H9 (cell line): Measurements from ENCODE around the gene FNIP2. TPM values are rescaled to one million over a fixed set of nuclear protein-coding genes. Genes with fewer than 3 reads are reported as not detected.

Experiments used
- DNase-seq: peaks from one replicate; pipeline ENCODE4 v3.0.0-alpha.2; 2017
- H2AFZ ChIP-seq: one replicate; pipeline ENCODE4 v1.6.1; 2013; ENCODE audit warnings: mild to moderate bottlenecking, low read length, control low read depth, moderate library complexity
- H2AK5ac ChIP-seq: 2 replicates; pipeline ENCODE4 v1.6.1; 2013; ENCODE audit warnings: low read length, control low read depth, mixed read lengths; ENCODE audit not compliant: insufficient read length
- H2BK120ac ChIP-seq: one replicate; pipeline ENCODE4 v1.6.1; 2013; ENCODE audit warnings: low read depth, mild to moderate bottlenecking, low read length, control low read depth, inconsistent platforms; ENCODE audit not compliant: poor library complexity, severe bottlenecking
- H2BK12ac ChIP-seq: 2 replicates; pipeline ENCODE4 v1.6.1; 2013; ENCODE audit warnings: low read length, control low read depth, mixed read lengths, low read depth; ENCODE audit not compliant: insufficient read length
- H2BK15ac ChIP-seq: 2 replicates; pipeline ENCODE4 v1.6.1; 2013; ENCODE audit warnings: low read depth, low read length, control low read depth
- H2BK20ac ChIP-seq: one replicate; pipeline ENCODE4 v1.6.1; 2013; ENCODE audit warnings: low read depth, mild to moderate bottlenecking, low read length, control low read depth, inconsistent platforms; ENCODE audit not compliant: poor library complexity, severe bottlenecking
- H2BK5ac ChIP-seq: 2 replicates; pipeline ENCODE4 v1.6.1; 2013; ENCODE audit warnings: low read length, control low read depth, mixed read lengths; ENCODE audit not compliant: insufficient read length
- H3K14ac ChIP-seq: 2 replicates; pipeline ENCODE4 v1.6.1; 2013; ENCODE audit warnings: low read length, control low read depth; ENCODE audit not compliant: insufficient read depth
- H3K18ac ChIP-seq: 2 replicates; pipeline ENCODE4 v1.6.1; 2013; ENCODE audit warnings: low read depth, mild to moderate bottlenecking, mixed read lengths, low read length, control low read depth; ENCODE audit not compliant: insufficient read length
- H3K23ac ChIP-seq: 2 replicates; pipeline ENCODE4 v1.6.1; 2013; ENCODE audit warnings: low read length, control low read depth, mixed read lengths, low read depth; ENCODE audit not compliant: insufficient read length
- H3K23me2 ChIP-seq: 2 replicates; pipeline ENCODE4 v1.6.1; 2013; ENCODE audit warnings: low read depth, mild to moderate bottlenecking, mixed read lengths, low read length, control low read depth; ENCODE audit not compliant: insufficient read length, poor library complexity, severe bottlenecking
- H3K27ac ChIP-seq: 2 replicates; pipeline ENCODE4 v1.5.1; 2013; ENCODE audit warnings: low read length, control low read depth, mixed read lengths, low read depth; ENCODE audit not compliant: insufficient read length
- H3K27me3 ChIP-seq: 2 replicates; pipeline ENCODE4 v1.6.1; 2013; ENCODE audit warnings: low read length, control low read depth, inconsistent platforms; ENCODE audit not compliant: insufficient read depth
- H3K4ac ChIP-seq: 2 replicates; pipeline ENCODE4 v1.6.1; 2013; ENCODE audit warnings: low read depth, mild to moderate bottlenecking, control low read depth, inconsistent platforms, low read length, moderate library complexity
- H3K4me1 ChIP-seq: 2 replicates; pipeline ENCODE4 v1.6.1; 2013; ENCODE audit warnings: low read length, control low read depth, inconsistent platforms; ENCODE audit not compliant: insufficient read depth
- H3K4me2 ChIP-seq: 2 replicates; pipeline ENCODE4 v1.6.1; 2013; ENCODE audit warnings: low read length, control low read depth, mixed read lengths; ENCODE audit not compliant: insufficient read length, insufficient read depth
- H3K56ac ChIP-seq: 2 replicates; pipeline ENCODE4 v1.6.1; 2013; ENCODE audit warnings: low read depth, mild to moderate bottlenecking, mixed read lengths, low read length, control low read depth; ENCODE audit not compliant: insufficient read length
- H3K79me1 ChIP-seq: 2 replicates; pipeline ENCODE4 v1.6.1; 2013; ENCODE audit warnings: low read depth, mild to moderate bottlenecking, moderate library complexity, low read length, control low read depth, inconsistent platforms; ENCODE audit not compliant: insufficient read depth, poor library complexity, severe bottlenecking
- H3K79me2 ChIP-seq: 2 replicates; pipeline ENCODE4 v1.6.1; 2013; ENCODE audit warnings: low read length, control low read depth, inconsistent platforms; ENCODE audit not compliant: insufficient read depth
- H3K9ac ChIP-seq: 2 replicates; pipeline ENCODE4 v1.6.1; 2013; ENCODE audit warnings: low read length, control low read depth, mixed read lengths; ENCODE audit not compliant: insufficient read length; ENCODE audit errors: extremely low read depth
- H3K9me3 ChIP-seq: one replicate; pipeline ENCODE4 v1.6.1; 2013; ENCODE audit warnings: low read depth, low read length, inconsistent platforms; ENCODE audit not compliant: control insufficient read depth
- H3T11ph ChIP-seq: one replicate; pipeline ENCODE4 v1.6.1; 2013; ENCODE audit warnings: mild to moderate bottlenecking, low read length, control low read depth, inconsistent platforms
- H4K20me1 ChIP-seq: one replicate; pipeline ENCODE4 v1.6.1; 2013; ENCODE audit not compliant: control insufficient read depth, insufficient read length, insufficient read depth
- H4K5ac ChIP-seq: 2 replicates; pipeline ENCODE4 v1.6.1; 2013; ENCODE audit warnings: low read depth, mild to moderate bottlenecking, mixed read lengths, low read length, control low read depth; ENCODE audit not compliant: insufficient read length
- H4K8ac ChIP-seq: replicated peaks from 2 replicates; pipeline ENCODE4 v1.6.1; 2013; ENCODE audit warnings: low read length, control low read depth, mixed read lengths, low read depth; ENCODE audit not compliant: insufficient read length
- H4K91ac ChIP-seq: 2 replicates; pipeline ENCODE4 v1.6.1; 2013; ENCODE audit warnings: low read depth, mild to moderate bottlenecking, moderate library complexity, mixed read lengths, low read length, control low read depth; ENCODE audit not compliant: insufficient read length
- H3K27ac Mint-ChIP-seq, 3 experiments: 2 replicates in 2 of 3; 3 replicates in 1 of 3; pipeline ENCODE4 v1.8.0; 2020 to 2021; ENCODE audit warnings: mixed read lengths in 3 of 3, mild to moderate bottlenecking in 1 of 3, moderate library complexity in 1 of 3
- H3K27me3 Mint-ChIP-seq: 2 replicates; pipeline ENCODE4 v1.8.0; 2021; ENCODE audit warnings: low read depth, mild to moderate bottlenecking, moderate library complexity, mixed read lengths
- H3K36me3 Mint-ChIP-seq, 3 experiments: 2 replicates in 2 of 3; 3 replicates in 1 of 3; pipeline ENCODE4 v1.8.0; 2020 to 2021; ENCODE audit warnings: low read depth in 3 of 3, mixed read lengths in 3 of 3; ENCODE audit not compliant: insufficient read depth in 1 of 3
- H3K4me1 Mint-ChIP-seq, 2 experiments: 2 replicates each; pipeline ENCODE4 v1.8.0; 2020; ENCODE audit warnings: mixed read lengths in 2 of 2
- H3K4me3 Mint-ChIP-seq, 2 experiments: 2 replicates in 1 of 2; 3 replicates in 1 of 2; pipeline ENCODE4 v1.8.0; 2020 to 2021; ENCODE audit warnings: mild to moderate bottlenecking in 2 of 2, mixed read lengths in 2 of 2, moderate library complexity in 1 of 2
- H3K9me3 Mint-ChIP-seq, 2 experiments: 2 replicates in 1 of 2; 3 replicates in 1 of 2; pipeline ENCODE4 v1.8.0; 2020; ENCODE audit warnings: mild to moderate bottlenecking in 2 of 2, mixed read lengths in 2 of 2, moderate library complexity in 1 of 2
- WGBS: extraction: QIAGEN DNeasy Blood & Tissue Kit; methylation state at CpG from one replicate; pipeline ENCODE4 v1.1.7; 2013; ENCODE audit warnings: missing lambda C conversion rate, low lambda C conversion rate, mixed read lengths; ENCODE audit not compliant: insufficient read length; ENCODE audit errors: extremely low coverage; 5-methylcytosine and 5-hydroxymethylcytosine counted together
- total RNA-seq: library from RNA; stranded (reverse); gene quantifications from 2 replicates; pipeline ENCODE4 v1.2.1, GENCODE V29; 2021
- TF ChIP-seq, protein P1 (sequence below): fragments of 200-600 bp; sonication (generic); conservative IDR thresholded peaks from 3 replicates; pipeline ENCODE4 v1.8.0; 2021; ENCODE audit warnings: antibody characterized with exemption, mild to moderate bottlenecking

FNIP2 gene
- total RNA-seq, 1 experiment from 2014 or later: 9.6 TPM

GRCh38 chr4:158750379-158750778, 18.4 kb upstream of the FNIP2 start:
- H2BK120ac ChIP-seq: no peak overlapping the region
- WGBS: no CpG with 5 or more reads among the region's 3 CpGs
- no peak overlapping the region for H2BK5ac ChIP-seq
- no peak overlapping the region for H2BK15ac ChIP-seq
- H3K9me3 ChIP-seq: no peaks in the 10 kb centered on the region
- no peak overlapping the region for H3T11ph ChIP-seq
- Mint-ChIP-seq H3K36me3 (peaks cover 0 to 5% (median 1%) of the 10 kb centered on the region in 3 experiments; a peak in 3 of 7 replicates), H3K27me3 (no peaks in the 10 kb centered on the region), H3K27ac (no peak overlapping the region), H3K4me3 (no peak overlapping the region), H3K4me1 (no peaks in the 10 kb centered on the region), H3K9me3 (peaks cover 14 to 18% of the 10 kb centered on the region in 2 experiments)
- H2AFZ ChIP-seq: no peak overlapping the region
- H3K18ac ChIP-seq: no peak overlapping the region
- no peak overlapping the region for H3K9ac ChIP-seq
- H3K23ac ChIP-seq: no peak overlapping the region
- H3K27me3 ChIP-seq: no peaks in the 10 kb centered on the region
- no peak overlapping the region for H4K8ac ChIP-seq
- H4K5ac ChIP-seq: no peak overlapping the region
- no peak overlapping the region for H3K14ac ChIP-seq
- no peaks in the 10 kb centered on the region for H3K23me2 ChIP-seq
- TF ChIP-seq, protein P1, sequence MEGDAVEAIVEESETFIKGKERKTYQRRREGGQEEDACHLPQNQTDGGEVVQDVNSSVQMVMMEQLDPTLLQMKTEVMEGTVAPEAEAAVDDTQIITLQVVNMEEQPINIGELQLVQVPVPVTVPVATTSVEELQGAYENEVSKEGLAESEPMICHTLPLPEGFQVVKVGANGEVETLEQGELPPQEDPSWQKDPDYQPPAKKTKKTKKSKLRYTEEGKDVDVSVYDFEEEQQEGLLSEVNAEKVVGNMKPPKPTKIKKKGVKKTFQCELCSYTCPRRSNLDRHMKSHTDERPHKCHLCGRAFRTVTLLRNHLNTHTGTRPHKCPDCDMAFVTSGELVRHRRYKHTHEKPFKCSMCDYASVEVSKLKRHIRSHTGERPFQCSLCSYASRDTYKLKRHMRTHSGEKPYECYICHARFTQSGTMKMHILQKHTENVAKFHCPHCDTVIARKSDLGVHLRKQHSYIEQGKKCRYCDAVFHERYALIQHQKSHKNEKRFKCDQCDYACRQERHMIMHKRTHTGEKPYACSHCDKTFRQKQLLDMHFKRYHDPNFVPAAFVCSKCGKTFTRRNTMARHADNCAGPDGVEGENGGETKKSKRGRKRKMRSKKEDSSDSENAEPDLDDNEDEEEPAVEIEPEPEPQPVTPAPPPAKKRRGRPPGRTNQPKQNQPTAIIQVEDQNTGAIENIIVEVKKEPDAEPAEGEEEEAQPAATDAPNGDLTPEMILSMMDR: no peak
- H2BK20ac ChIP-seq: no peak overlapping the region
- no peaks in the 10 kb centered on the region for H4K20me1 ChIP-seq
- no peaks in the 10 kb centered on the region for H3K4me1 ChIP-seq
- H3K79me2 ChIP-seq: no peaks in the 10 kb centered on the region
- no peak overlapping the region for H2BK12ac ChIP-seq
- H4K91ac ChIP-seq: no peak overlapping the region
- no peak for DNase-seq
- H3K4me2 ChIP-seq: no peak overlapping the region
- H3K79me1 ChIP-seq: no peaks in the 10 kb centered on the region
- no peak overlapping the region for H3K4ac ChIP-seq
- no peak overlapping the region for H2AK5ac ChIP-seq
- no peak overlapping the region for H3K27ac ChIP-seq
- no peak overlapping the region for H3K56ac ChIP-seq
